Ovary (tissue), 9 donors: Measurements from ENCODE around the gene OAS3. TPM values are rescaled to one million over a fixed set of nuclear protein-coding genes. Genes with fewer than 3 reads are reported as not detected.

Experiments used
- DNase-seq, 5 donors: peaks; one replicate each; pipeline ENCODE4 v3.0.0-alpha.2; 2019 to 2020
- H3K27ac ChIP-seq, 2 donors: fragments of 200-600 bp; one replicate each; pipeline versions ENCODE4 v1.5.1 to v1.8.0; 2019 to 2022
- H3K27me3 ChIP-seq: fragments of 200-600 bp; one replicate; pipeline ENCODE4 v1.8.0; 2022
- H3K36me3 ChIP-seq: fragments of 200-600 bp; sonication (generic); one replicate; pipeline ENCODE4 v1.5.1; 2019
- H3K4me1 ChIP-seq: one replicate; pipeline ENCODE4 v1.8.1; 2013; ENCODE audit warnings: mild to moderate bottlenecking, moderate library complexity; ENCODE audit not compliant: insufficient read depth
- H3K4me3 ChIP-seq: fragments of 200-600 bp; sonication (generic); one replicate; pipeline ENCODE4 v1.5.1; 2017
- H3K9me3 ChIP-seq, 2 donors: fragments of 200-600 bp in 1 of 2; sonication (generic) in 1 of 2; one replicate each; pipeline versions ENCODE4 v1.5.1 to v1.8.1; 2013 to 2019; ENCODE audit warnings: mild to moderate bottlenecking in 1 of 2, moderate library complexity in 1 of 2
- EP300 ChIP-seq: sonication (generic); formaldehyde crosslinking; IDR thresholded peaks from one replicate; pipeline ENCODE4 v1.6.1; 2017; ENCODE audit warnings: antibody characterized with exemption
- POLR2A ChIP-seq: fragments of 450-650 bp; IDR thresholded peaks from one replicate; pipeline ENCODE4 v1.6.1; 2017; ENCODE audit warnings: antibody characterized with exemption, mild to moderate bottlenecking, moderate library complexity
- WGBS, 3 donors: extraction: QIAGEN DNeasy Blood & Tissue Kit in 1 of 3; methylation state at CpG; one replicate each; pipeline versions ENCODE4 v1.1.5 to v1.1.7; 2013 to 2017; 5-methylcytosine and 5-hydroxymethylcytosine counted together
- intact Hi-C, 4 donors: fragments of 100-400 bp; cut with DNase I; formaldehyde crosslinking; loops; one replicate each; pipeline versions ENCODE4 v1.11.0 to v1.15.1; 2022 to 2023
- polyA plus RNA-seq, 2 donors: library from polyadenylated mRNA; stranded (reverse); fragments of 200-250 nt in 1 of 2; fragments of 350-450 nt in 1 of 2; fragmentation: Illumina TruSeq in 1 of 2; extraction: RNeasy Lipid Tissue Mini Kit (QIAGEN cat#74804) in 1 of 2; gene quantifications; one replicate each; pipeline ENCODE4 v1.2.3, GENCODE V29; 2013 to 2014
- total RNA-seq, 7 donors: library from RNA; depleted of rRNA in 2 of 7; stranded (reverse); fragments of >200 nt in 2 of 7; fragmentation: NEBNext Ultra II Directional in 3 of 7; extraction: Animal tissue kit (Norgen Biotek cat#: 25700) in 3 of 7; gene quantifications; one replicate each; pipeline versions ENCODE4 v1.1.0 to v1.2.4, GENCODE V29; 2016 to 2023
- TF ChIP-seq, protein P1 (sequence below), 3 donors: fragments of 450-650 bp in 2 of 3; fragments of 200-600 bp in 1 of 3; IDR thresholded peaks; one replicate each; pipeline versions ENCODE4 v1.5.1 to v1.8.0; 2016 to 2022; ENCODE audit warnings: antibody characterized with exemption in 3 of 3, mild to moderate bottlenecking in 1 of 3
- donor health status: DM: no; HTN: no; CAD: no; lungs with moderate emphysema.
- donor health status: DM: no; HTN: no; CAD: no.
- donor health status: Bipolar disorder and iron deficiency.
- donor health status: DM: yes; HTN: yes; CAD: no.
- donor health status: DM: no; HTN: no; CAD: no.
- donor health status: DM: yes; HTN: yes; CAD: no.

OAS3 gene
- total and polyA plus RNA-seq, 9 donors = 2.3 to 26.2 (median 7.9) TPM

DNA sequence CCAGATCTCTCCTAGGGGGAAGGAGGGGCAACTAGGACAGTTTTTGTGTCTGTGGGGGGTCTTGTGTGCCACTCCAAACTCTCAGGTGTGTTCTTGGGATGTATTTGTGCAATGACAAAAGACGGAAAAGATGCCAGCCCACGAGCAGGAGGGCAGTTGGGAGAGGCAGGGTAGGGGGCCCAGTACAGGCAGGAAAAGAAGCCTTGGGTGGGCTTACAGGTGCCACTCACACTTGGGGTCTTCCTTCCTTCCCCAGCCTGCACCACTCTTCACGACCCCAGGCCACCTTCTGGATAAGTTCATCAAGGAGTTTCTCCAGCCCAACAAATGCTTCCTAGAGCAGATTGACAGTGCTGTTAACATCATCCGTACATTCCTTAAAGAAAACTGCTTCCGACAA, 64.4 kb downstream of the OAS3 start:
- TF ChIP-seq, protein P1, sequence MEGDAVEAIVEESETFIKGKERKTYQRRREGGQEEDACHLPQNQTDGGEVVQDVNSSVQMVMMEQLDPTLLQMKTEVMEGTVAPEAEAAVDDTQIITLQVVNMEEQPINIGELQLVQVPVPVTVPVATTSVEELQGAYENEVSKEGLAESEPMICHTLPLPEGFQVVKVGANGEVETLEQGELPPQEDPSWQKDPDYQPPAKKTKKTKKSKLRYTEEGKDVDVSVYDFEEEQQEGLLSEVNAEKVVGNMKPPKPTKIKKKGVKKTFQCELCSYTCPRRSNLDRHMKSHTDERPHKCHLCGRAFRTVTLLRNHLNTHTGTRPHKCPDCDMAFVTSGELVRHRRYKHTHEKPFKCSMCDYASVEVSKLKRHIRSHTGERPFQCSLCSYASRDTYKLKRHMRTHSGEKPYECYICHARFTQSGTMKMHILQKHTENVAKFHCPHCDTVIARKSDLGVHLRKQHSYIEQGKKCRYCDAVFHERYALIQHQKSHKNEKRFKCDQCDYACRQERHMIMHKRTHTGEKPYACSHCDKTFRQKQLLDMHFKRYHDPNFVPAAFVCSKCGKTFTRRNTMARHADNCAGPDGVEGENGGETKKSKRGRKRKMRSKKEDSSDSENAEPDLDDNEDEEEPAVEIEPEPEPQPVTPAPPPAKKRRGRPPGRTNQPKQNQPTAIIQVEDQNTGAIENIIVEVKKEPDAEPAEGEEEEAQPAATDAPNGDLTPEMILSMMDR (IDR thresholded peaks at IDR 0.05) = no peak
- TF ChIP-seq EP300 (no peak), POLR2A (no peak)

GRCh38 chr12:113003636-113004035, 65.4 kb downstream of the OAS3 start:
- Histone ChIP-seq H3K36me3 (no peaks in the 10 kb centered on the region), H3K4me3 (no peak overlapping the region), H3K9me3 (no peaks in the 10 kb centered on the region), H3K27ac (no peak overlapping the region), H3K27me3 (no peaks in the 10 kb centered on the region), H3K4me1 (no peaks in the 10 kb centered on the region)
- TF ChIP-seq, protein P1 (IDR thresholded peaks at IDR 0.05) = no peak
- TF ChIP-seq POLR2A (no peak), EP300 (no peak)
- WGBS, 3 donors = 84 to 88% (median 85%) methylated on average over 9 of the region's 9 CpGs
- intact Hi-C loops = no loop called here
- DNase-seq = no peak

More for the DNA sequence above, 64.4 kb downstream of the OAS3 start:
- H3K9me3 ChIP-seq = no peaks in the 10 kb centered on the region
- H3K27me3 ChIP-seq = no peaks in the 10 kb centered on the region
- DNase-seq = no peak
- H3K4me3 ChIP-seq = no peak overlapping the region
- H3K27ac ChIP-seq = no peak overlapping the region
- 87 to 91% (median 91%) methylated on average over 5 of the region's 5 CpGs for WGBS, 3 donors
- H3K36me3 ChIP-seq = no peaks in the 10 kb centered on the region
- no peaks in the 10 kb centered on the region for H3K4me1 ChIP-seq
- intact Hi-C loops = no loop called here

DNA sequence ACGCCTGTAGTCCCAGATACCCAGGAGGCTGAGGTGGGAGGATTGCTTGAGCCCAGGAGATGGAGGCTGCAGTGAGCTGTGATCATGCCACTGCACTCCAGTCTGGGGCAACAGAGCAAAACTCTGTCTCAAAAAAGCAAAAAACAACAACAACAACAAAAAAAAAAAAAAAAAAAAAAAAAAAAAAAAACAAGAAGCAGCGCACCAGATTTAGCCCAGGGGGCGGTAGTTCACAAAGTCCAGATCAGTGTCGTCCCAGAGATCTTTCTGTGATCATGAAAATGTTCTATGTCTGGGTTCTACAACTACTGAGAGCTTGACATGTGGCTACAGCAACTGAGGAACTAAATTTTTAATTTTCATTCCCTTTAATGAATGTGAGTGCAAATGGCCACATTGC, 67.5 kb downstream of the OAS3 start:
- 68 to 83% (median 81%) methylated on average over 4 of the region's 4 CpGs for WGBS, 3 donors
- H3K27me3 ChIP-seq = no peaks in the 10 kb centered on the region
- TF ChIP-seq, protein P1 (IDR thresholded peaks at IDR 0.05) = no peak
- no peak for TF ChIP-seq POLR2A
- H3K9me3 ChIP-seq = no peaks in the 10 kb centered on the region
- intact Hi-C loops = no loop called here
- DNase-seq = no peak
- H3K27ac ChIP-seq = no peak overlapping the region
- H3K36me3 ChIP-seq = no peaks in the 10 kb centered on the region
- no peaks in the 10 kb centered on the region for H3K4me1 ChIP-seq
- H3K4me3 ChIP-seq = no peak overlapping the region

DNA sequence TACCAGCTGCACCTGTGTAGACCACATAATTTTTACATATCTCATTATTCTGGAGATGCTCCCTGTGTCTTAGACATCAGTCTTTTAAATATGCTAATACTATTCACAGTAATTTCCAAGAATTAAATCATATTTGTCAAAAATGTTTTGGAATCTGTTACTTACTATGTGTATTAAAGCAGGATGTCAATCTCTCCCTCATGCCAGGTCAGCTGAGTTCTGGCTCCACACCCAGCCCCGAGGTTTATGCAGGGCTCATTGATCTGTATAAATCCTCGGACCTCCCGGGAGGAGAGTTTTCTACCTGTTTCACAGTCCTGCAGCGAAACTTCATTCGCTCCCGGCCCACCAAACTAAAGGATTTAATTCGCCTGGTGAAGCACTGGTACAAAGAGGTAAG, 67.9 kb downstream of the OAS3 start:
- intact Hi-C loops = no loop called here
- Histone ChIP-seq H3K4me1 (no peaks in the 10 kb centered on the region), H3K9me3 (no peaks in the 10 kb centered on the region), H3K27me3 (no peaks in the 10 kb centered on the region), H3K27ac (no peak overlapping the region), H3K36me3 (no peaks in the 10 kb centered on the region), H3K4me3 (no peak overlapping the region)
- no peak for DNase-seq
- 91 to 93% (median 92%) methylated on average over 7 of the region's 7 CpGs for WGBS, 3 donors
- no peak for TF ChIP-seq EP300
- TF ChIP-seq, protein P1 (IDR thresholded peaks at IDR 0.05) = no peak
- TF ChIP-seq POLR2A = no peak

GRCh38 chr12:113006641-113007040, 68.4 kb downstream of the OAS3 start:
- Histone ChIP-seq H3K4me3 (no peak overlapping the region), H3K27me3 (no peaks in the 10 kb centered on the region), H3K36me3 (no peaks in the 10 kb centered on the region), H3K9me3 (no peaks in the 10 kb centered on the region), H3K27ac (no peak overlapping the region), H3K4me1 (no peaks in the 10 kb centered on the region)
- intact Hi-C loops = no loop called here
- 88 to 93% (median 89%) methylated on average over 6 of the region's 6 CpGs for WGBS, 3 donors
- TF ChIP-seq, protein P1 (IDR thresholded peaks at IDR 0.05) = no peak
- TF ChIP-seq POLR2A (no peak), EP300 (no peak)
- DNase-seq = no peak
